ENCODE data around the gene VPS13C.

DNA sequence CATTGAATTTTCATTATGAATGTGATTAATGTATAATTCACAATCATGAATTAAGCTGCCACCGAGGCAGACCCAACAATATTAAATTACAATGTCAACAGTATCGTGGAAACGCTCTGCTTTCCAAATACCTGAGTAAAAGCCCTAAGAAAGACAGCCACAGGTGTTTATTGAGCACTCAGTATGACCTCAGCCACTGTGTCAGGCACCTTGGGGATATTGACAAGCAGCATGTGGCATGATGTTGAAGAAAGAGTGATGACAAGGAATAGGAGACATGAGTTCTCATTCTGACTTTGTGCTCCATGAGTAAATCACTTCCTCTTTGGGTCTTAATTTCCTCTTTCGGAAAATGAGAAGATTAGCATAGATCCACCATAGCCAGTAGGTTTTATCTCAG is 19.3 kb upstream of the VPS13C start:
- no peak for TF ChIP-seq POLR2A (IDR thresholded peaks at IDR 0.05; ENCODE audit: low read length)
- no peak for TF ChIP-seq ZFP36 (IDR thresholded peaks at IDR 0.05; ENCODE audit: borderline replicate concordance, partially characterized antibody)
- TF ChIP-seq KDM1A (IDR thresholded peaks at IDR 0.05; ENCODE audit: low read depth): no peak
- TF ChIP-seq, protein P1, sequence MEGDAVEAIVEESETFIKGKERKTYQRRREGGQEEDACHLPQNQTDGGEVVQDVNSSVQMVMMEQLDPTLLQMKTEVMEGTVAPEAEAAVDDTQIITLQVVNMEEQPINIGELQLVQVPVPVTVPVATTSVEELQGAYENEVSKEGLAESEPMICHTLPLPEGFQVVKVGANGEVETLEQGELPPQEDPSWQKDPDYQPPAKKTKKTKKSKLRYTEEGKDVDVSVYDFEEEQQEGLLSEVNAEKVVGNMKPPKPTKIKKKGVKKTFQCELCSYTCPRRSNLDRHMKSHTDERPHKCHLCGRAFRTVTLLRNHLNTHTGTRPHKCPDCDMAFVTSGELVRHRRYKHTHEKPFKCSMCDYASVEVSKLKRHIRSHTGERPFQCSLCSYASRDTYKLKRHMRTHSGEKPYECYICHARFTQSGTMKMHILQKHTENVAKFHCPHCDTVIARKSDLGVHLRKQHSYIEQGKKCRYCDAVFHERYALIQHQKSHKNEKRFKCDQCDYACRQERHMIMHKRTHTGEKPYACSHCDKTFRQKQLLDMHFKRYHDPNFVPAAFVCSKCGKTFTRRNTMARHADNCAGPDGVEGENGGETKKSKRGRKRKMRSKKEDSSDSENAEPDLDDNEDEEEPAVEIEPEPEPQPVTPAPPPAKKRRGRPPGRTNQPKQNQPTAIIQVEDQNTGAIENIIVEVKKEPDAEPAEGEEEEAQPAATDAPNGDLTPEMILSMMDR (IDR thresholded peaks at IDR 0.05): no peak
- TF ChIP-seq HDAC2 (IDR thresholded peaks at IDR 0.05): no peak
- no peak for TF ChIP-seq EHMT2 (IDR thresholded peaks at IDR 0.05; ENCODE audit: low read depth)

Measured in A549 (cell line).